H1 (cell line): ENCODE measurements around the gene MSH2. TPM values are rescaled to one million over a fixed set of nuclear protein-coding genes. Genes with fewer than 3 reads are reported as not detected.

Experiments used
- CBX8 ChIP-seq: fragments of 300-800, 300-1000 bp; sonication (generic); IDR thresholded peaks from 2 replicates; pipeline ENCODE4 v1.7.1; 2016; ENCODE audit warnings: low read depth, low read length, borderline replicate concordance
- HDAC2 ChIP-seq, 2 experiments: fragments of 300-600 bp in 1 of 2; sonication (generic) in 1 of 2; IDR thresholded peaks; 2 replicates each; pipeline ENCODE4 v1.6.1; 2011 to 2012; ENCODE audit warnings: low read depth in 2 of 2, low read length in 2 of 2, mild to moderate bottlenecking in 2 of 2, moderate library complexity in 2 of 2, borderline replicate concordance in 1 of 2, inconsistent platforms in 1 of 2
- KDM1A ChIP-seq: fragments of 200-600, 300-600 bp; sonication (generic); IDR thresholded peaks from 2 replicates; pipeline ENCODE4 v1.7.1; 2016; ENCODE audit warnings: mild to moderate bottlenecking, low read length, borderline replicate concordance
- MAFK ChIP-seq: IDR thresholded peaks from 2 replicates; pipeline ENCODE4 v1.6.1; 2012; ENCODE audit warnings: low read depth, mild to moderate bottlenecking, improper control_type of control experiment, low read length
- RAD21 ChIP-seq, 2 experiments: IDR thresholded peaks in 1 of 2; conservative IDR thresholded peaks in 1 of 2; 2 replicates each; pipeline ENCODE4 v1.6.1; 2011; ENCODE audit warnings: low read depth in 2 of 2, low read length in 2 of 2, improper control_type of control experiment in 1 of 2, inconsistent platforms in 1 of 2, mild to moderate bottlenecking in 1 of 2, moderate library complexity in 1 of 2
- TAF1 ChIP-seq: IDR thresholded peaks from 2 replicates; pipeline ENCODE4 v1.6.1; 2011; ENCODE audit warnings: mild to moderate bottlenecking, low read depth, low read length
- TBP ChIP-seq: IDR thresholded peaks from 2 replicates; pipeline ENCODE4 v1.6.1; 2011; ENCODE audit warnings: low read depth, low read length, improper control_type of control experiment
- polyA plus RNA-seq, 7 experiments: library from polyadenylated mRNA; depleted of rRNA in 3 of 7; stranded (reverse) in 5 of 7; unstranded in 2 of 7; fragments of >200 nt in 5 of 7; fragments of 200-250 nt in 2 of 7; gene quantifications; 1 replicate in 5 of 7; 2 replicates in 1 of 7; 4 replicates in 1 of 7; pipeline versions ENCODE4 v1.2.1 to v1.2.3, GENCODE V29; 2011 to 2013; ENCODE audit warnings: missing spikeins in 2 of 7, mixed read lengths in 2 of 7
- total RNA-seq: library from RNA; stranded (reverse); fragmentation: NEBNext Ultra II Directional; extraction: Animal tissue kit (Norgen Biotek cat#: 25700); gene quantifications from 2 replicates; pipeline ENCODE4 v1.2.1, GENCODE V29; 2021
- TF ChIP-seq, protein P1 (sequence below): IDR thresholded peaks from 2 replicates; pipeline ENCODE4 v1.6.1; 2011; ENCODE audit warnings: low read depth, mild to moderate bottlenecking, low read length; ENCODE audit not compliant: insufficient read depth

The MSH2 gene
- total and polyA plus RNA-seq, 2 of the 8 experiments (the other 6 are each of a cell fraction or from before 2014, with no cell fraction given), result 64.1 to 228 TPM

DNA sequence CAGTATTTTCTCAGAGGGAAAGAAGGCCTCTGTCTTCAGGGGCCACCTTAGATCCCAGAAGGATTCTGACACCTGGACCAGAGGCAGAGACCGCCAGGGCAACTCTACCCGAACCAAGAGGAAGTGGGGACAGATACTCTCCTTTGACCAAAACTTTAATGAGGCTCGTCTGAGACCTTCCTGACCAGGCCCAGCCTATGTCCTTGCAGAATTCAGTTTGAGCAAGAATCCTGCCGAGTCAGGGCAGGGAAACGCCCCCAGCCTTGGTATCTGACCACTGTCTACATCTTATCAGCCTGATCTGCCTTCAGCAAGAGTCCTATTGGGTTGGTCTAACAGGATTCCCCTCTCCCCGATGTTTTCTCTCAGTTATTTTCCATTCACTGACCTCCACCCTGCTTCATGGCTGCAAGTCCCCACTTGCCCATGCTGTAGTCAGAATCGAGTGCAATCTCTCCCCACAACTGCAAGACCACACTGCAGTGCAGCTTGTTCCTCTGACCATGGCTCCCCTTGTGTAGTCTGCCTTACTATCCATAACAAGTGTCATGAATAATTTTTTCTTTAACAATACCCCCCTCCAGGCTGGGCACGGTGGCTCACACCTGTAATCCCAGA is 95.0 kb downstream of the MSH2 start (continued):
- TF ChIP-seq, protein P1, sequence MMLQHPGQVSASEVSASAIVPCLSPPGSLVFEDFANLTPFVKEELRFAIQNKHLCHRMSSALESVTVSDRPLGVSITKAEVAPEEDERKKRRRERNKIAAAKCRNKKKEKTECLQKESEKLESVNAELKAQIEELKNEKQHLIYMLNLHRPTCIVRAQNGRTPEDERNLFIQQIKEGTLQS, result no peak
- TF ChIP-seq RAD21 (IDR thresholded peaks at IDR 0.05 in 1 of 2, conservative IDR thresholded peaks at IDR 0.05 in 1 of 2; ENCODE audit: low read depth in 2 of 2, low read length in 2 of 2) (no peak), TBP (no peak), CBX8 (no peak), KDM1A (no peak), TAF1 (no peak), HDAC2 (IDR thresholded peaks at IDR 0.05; ENCODE audit: borderline replicate concordance in 1 of 2, low read depth in 2 of 2, low read length in 2 of 2) (no peak), MAFK (no peak)
